PC-3 (cell line): Measurements from ENCODE around the gene SELENOW. TPM values are rescaled to one million over a fixed set of nuclear protein-coding genes. Genes with fewer than 3 reads are reported as not detected.

Source experiments
- ATAC-seq: fragments of 200-7000 bp; cut with Tn5 transposase; 2 replicates; pipeline ENCODE4 v1.9.1; 2020; ENCODE audit warnings: mild to moderate bottlenecking, moderate library complexity
- BruUV-seq: library from RNA; stranded (reverse); fragments of 400-500 nt; replicated peaks from 2 replicates; lab custom pipeline; 2021; lab: Mats Ljungman, UMichigan
- CTCF ChIA-PET: fragments of 300-600 bp; sonication (Branson Sonifier 250); formaldehyde crosslinking; loops from one replicate; lab custom pipeline; 2022; ENCODE audit warnings: antibody characterized with exemption; lab: Charles Lee
- POLR2A ChIA-PET: fragments of 300-600 bp; sonication (Branson Sonifier 250); formaldehyde crosslinking; loops from one replicate; lab custom pipeline; 2022; ENCODE audit warnings: antibody characterized with exemption; ENCODE audit not compliant: unreplicated experiment; lab: Charles Lee
- DNase-seq: peaks from one replicate; pipeline ENCODE4 v3.0.0-alpha.2; 2015
- H2AFZ ChIP-seq: fragments of 300-600 bp; sonication (generic); 2 replicates; pipeline ENCODE4 v1.6.0; 2016; ENCODE audit warnings: antibody characterized with exemption, low read length
- H3F3A ChIP-seq: fragments of 300-600 bp; sonication (generic); one replicate; pipeline ENCODE4 v1.6.0; 2017; ENCODE audit warnings: antibody characterized with exemption, low read length, control low read depth, mild to moderate bottlenecking; ENCODE audit not compliant: unreplicated experiment
- H3K27ac ChIP-seq: fragments of 300-600 bp; sonication (generic); 2 replicates; pipeline ENCODE4 v1.5.1; 2016; ENCODE audit warnings: mild to moderate bottlenecking, low read length
- H3K27me3 ChIP-seq: fragments of 300-600 bp; sonication (generic); 2 replicates; pipeline ENCODE4 v1.6.1; 2016; ENCODE audit warnings: low read length, mixed read lengths
- H3K36me3 ChIP-seq: fragments of 300-600 bp; sonication (generic); 2 replicates; pipeline ENCODE4 v1.6.1; 2016; ENCODE audit warnings: low read depth, mixed run types, low read length, mixed read lengths
- H3K4me1 ChIP-seq: fragments of 300-600 bp; sonication (generic); 2 replicates; pipeline ENCODE4 v1.5.1; 2016; ENCODE audit warnings: low read length; ENCODE audit not compliant: insufficient read depth
- H3K4me2 ChIP-seq: fragments of 300-600 bp; sonication (generic); 2 replicates; pipeline ENCODE4 v1.6.0; 2016; ENCODE audit warnings: low read length
- H3K4me3 ChIP-seq: fragments of 300-600 bp; sonication (generic); 2 replicates; pipeline ENCODE4 v1.5.1; 2016; ENCODE audit warnings: mild to moderate bottlenecking, low read length, mixed read lengths
- H3K79me2 ChIP-seq: fragments of 300-600 bp; sonication (generic); 2 replicates; pipeline ENCODE4 v1.6.1; 2017; ENCODE audit warnings: low read length, mixed read lengths
- H3K9ac ChIP-seq: fragments of 300-600 bp; sonication (generic); 2 replicates; pipeline ENCODE4 v1.6.0; 2016; ENCODE audit warnings: mild to moderate bottlenecking, low read length
- H3K9me2 ChIP-seq: fragments of 300-600 bp; sonication (generic); replicated peaks from 2 replicates; pipeline ENCODE4 v1.6.1; 2016; ENCODE audit warnings: mixed run types, low read length, mixed read lengths
- H3K9me3 ChIP-seq: fragments of 300-600 bp; sonication (generic); 2 replicates; pipeline ENCODE4 v1.6.1; 2016; ENCODE audit warnings: low read length, mixed read lengths
- H4K20me1 ChIP-seq: fragments of 300-600 bp; sonication (generic); 2 replicates; pipeline ENCODE4 v1.6.1; 2016; ENCODE audit warnings: low read length, mixed read lengths
- CTCF ChIP-seq: fragments of 300-600 bp; sonication (generic); conservative IDR thresholded peaks from 2 replicates; pipeline ENCODE4 v1.5.1; 2017; ENCODE audit warnings: antibody characterized with exemption, low read depth, mild to moderate bottlenecking, low read length
- EZH2 ChIP-seq: fragments of 300-600 bp; sonication (generic); IDR thresholded peaks from one replicate; pipeline ENCODE4 v1.6.1; 2017; ENCODE audit warnings: antibody characterized with exemption, mild to moderate bottlenecking, low read length; ENCODE audit not compliant: unreplicated experiment
- EZH2phosphoT487 ChIP-seq: fragments of 300-600 bp; sonication (generic); IDR thresholded peaks from 2 replicates; pipeline ENCODE4 v1.6.1; 2018; ENCODE audit warnings: mild to moderate bottlenecking, antibody characterized with exemption, low read length, borderline replicate concordance
- intact Hi-C: fragments of 100-400 bp; cut with micrococcal nuclease; formaldehyde crosslinking; loops from 2 replicates; pipeline ENCODE4 v1.9.0; 2023
- total RNA-seq: library from RNA; depleted of rRNA; stranded (reverse); fragments of >200 nt; gene quantifications from 2 replicates; pipeline ENCODE4 v1.2.3, GENCODE V29; 2014

Gene SELENOW
- total RNA-seq, 1 experiment from 2014 or later, result 278 TPM

GRCh38 chr19:47805313-47805712, 26.8 kb downstream of the SELENOW start:
- no peaks in the 10 kb centered on the region for H4K20me1 ChIP-seq
- H3K4me1 ChIP-seq, result no peaks in the 10 kb centered on the region
- no peaks in the 10 kb centered on the region for H3K27me3 ChIP-seq
- no peaks in the 10 kb centered on the region for H3K36me3 ChIP-seq
- ATAC-seq (no peak), DNase-seq (no peak)
- no peaks in the 10 kb centered on the region for H3K9me3 ChIP-seq
- no peak overlapping the region for H3K9ac ChIP-seq
- POLR2A ChIA-PET, result no interaction called here
- no peak overlapping the region for H3K4me3 ChIP-seq
- no peaks in the 10 kb centered on the region for H3K79me2 ChIP-seq
- H3K27ac ChIP-seq, result no peak overlapping the region
- TF ChIP-seq EZH2phosphoT487, result no peak
- TF ChIP-seq EZH2, result no peak
- no peak for TF ChIP-seq CTCF
- H2AFZ ChIP-seq, result no peak overlapping the region
- no peak overlapping the region for H3K4me2 ChIP-seq
- no TSS peak for BruUV-seq
- CTCF ChIA-PET, result no interaction called here
- H3F3A ChIP-seq, result no peaks in the 10 kb centered on the region
- H3K9me2 ChIP-seq, result no peaks in the 10 kb centered on the region
- intact Hi-C loops, result no loop called here

GRCh38 chr19:47806435-47806834, 27.9 kb downstream of the SELENOW start:
- Histone ChIP-seq H3K9me3 (no peaks in the 10 kb centered on the region), H3K4me2 (no peak overlapping the region), H3K9me2 (no peaks in the 10 kb centered on the region), H3K9ac (no peak overlapping the region), H3K4me3 (no peak overlapping the region), H4K20me1 (no peaks in the 10 kb centered on the region), H3K36me3 (no peaks in the 10 kb centered on the region), H3K27ac (no peak overlapping the region), H2AFZ (no peak overlapping the region), H3F3A (no peaks in the 10 kb centered on the region), H3K4me1 (no peaks in the 10 kb centered on the region), H3K79me2 (no peaks in the 10 kb centered on the region), H3K27me3 (no peaks in the 10 kb centered on the region)
- DNase-seq (no peak), ATAC-seq (no peak)
- TF ChIP-seq CTCF (no peak), EZH2phosphoT487 (no peak), EZH2 (no peak)
- intact Hi-C loops, result no loop called here
- ChIA-PET CTCF (no interaction called here), POLR2A (no interaction called here)
- no TSS peak for BruUV-seq

- TF ChIP-seq CTCF (peak; percentile 53), EZH2 (no peak), EZH2phosphoT487 (no peak)
- no peaks in the 10 kb centered on the region for H3F3A ChIP-seq
- ATAC-seq (peak; percentile 70), DNase-seq (peak; percentile 69)
- H2AFZ ChIP-seq, result no peak overlapping the region
- no peaks in the 10 kb centered on the region for H3K27me3 ChIP-seq
- H3K9ac ChIP-seq, result no peak overlapping the region
- ChIA-PET POLR2A (no interaction called here), CTCF (no interaction called here)
- no peak overlapping the region for H3K4me2 ChIP-seq
- no peak overlapping the region for H3K27ac ChIP-seq
- no TSS peak for BruUV-seq
- no peaks in the 10 kb centered on the region for H3K4me1 ChIP-seq
- H3K36me3 ChIP-seq, result no peaks in the 10 kb centered on the region
- H3K9me2 ChIP-seq, result no peaks in the 10 kb centered on the region
- H3K4me3 ChIP-seq, result no peak overlapping the region
- no peaks in the 10 kb centered on the region for H3K9me3 ChIP-seq
- no peaks in the 10 kb centered on the region for H3K79me2 ChIP-seq
- no peaks in the 10 kb centered on the region for H4K20me1 ChIP-seq
- intact Hi-C loops, result loop anchor here (5.0 kb wide), 1 partner anchor 49 kb away; no protein-coding TSS in a partner anchor
Measured at GRCh38 chr19:47813304-47813994, 34.9 kb downstream of the SELENOW start.
